Measurements from ENCODE around the gene SPATA31C2. TPM values are rescaled to one million over a fixed set of nuclear protein-coding genes. Genes with fewer than 3 reads are reported as not detected.
"Not testable (repeated sequence)": the region's sequence is repeated elsewhere in the genome, so short reads cannot be mapped to it uniquely, and the experiment has no call there.

Gene SPATA31C2
- not detected for total RNA-seq

DNA sequence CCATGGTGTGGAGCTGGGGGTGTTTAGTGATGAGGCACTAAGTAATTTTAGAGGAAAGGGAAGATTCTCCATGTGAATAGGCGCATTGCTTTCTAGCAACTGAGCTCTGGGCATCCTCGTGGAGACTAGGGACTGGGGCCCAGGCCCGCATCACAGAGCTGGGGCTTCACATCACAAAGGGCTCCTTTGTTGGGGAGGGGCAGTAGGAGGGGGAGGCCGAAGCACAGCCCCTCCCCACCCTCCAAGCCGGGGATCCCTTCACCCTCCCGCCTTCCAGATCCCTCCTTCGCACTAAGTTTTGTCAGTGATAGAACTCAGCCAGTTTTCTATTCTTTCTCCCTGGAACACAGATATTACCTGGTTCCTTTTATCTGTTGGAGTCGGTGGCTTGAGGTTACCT is at the start of gene SPATA31C2:
Gene SPATA31C2 (minus strand): TSS at position 101 of the 400 bp plus-strand sequence. CDS start 29 bp downstream, at position 72.
- DNase-seq (ENCODE audit: low spot score); intact Hi-C loops (cut with DNase I); ATAC-seq: not testable (repeated sequence)

DNA sequence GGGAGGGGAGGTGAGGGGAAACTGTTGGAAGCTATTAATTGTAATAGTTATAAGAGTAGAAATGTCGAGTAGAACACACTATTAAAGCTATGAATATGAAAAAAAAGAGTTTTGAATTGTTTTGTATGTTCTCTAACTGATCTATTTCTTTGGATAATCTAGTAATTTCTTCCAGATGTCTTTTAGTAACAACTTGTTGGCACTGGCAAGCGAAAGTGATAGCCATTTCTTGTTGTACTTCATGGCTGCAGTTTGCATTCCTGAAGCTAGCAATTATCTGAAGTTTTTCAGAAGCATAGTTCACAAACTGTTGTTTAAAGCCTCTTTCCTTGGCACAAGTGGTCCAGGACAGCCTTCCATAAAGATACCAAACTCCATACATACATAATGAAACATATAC is 49.4 kb upstream of the SPATA31C2 start:
- ATAC-seq (no peak), DNase-seq (ENCODE audit: low spot score) (no peak)
- intact Hi-C loops (cut with DNase I): no loop called here

DNA sequence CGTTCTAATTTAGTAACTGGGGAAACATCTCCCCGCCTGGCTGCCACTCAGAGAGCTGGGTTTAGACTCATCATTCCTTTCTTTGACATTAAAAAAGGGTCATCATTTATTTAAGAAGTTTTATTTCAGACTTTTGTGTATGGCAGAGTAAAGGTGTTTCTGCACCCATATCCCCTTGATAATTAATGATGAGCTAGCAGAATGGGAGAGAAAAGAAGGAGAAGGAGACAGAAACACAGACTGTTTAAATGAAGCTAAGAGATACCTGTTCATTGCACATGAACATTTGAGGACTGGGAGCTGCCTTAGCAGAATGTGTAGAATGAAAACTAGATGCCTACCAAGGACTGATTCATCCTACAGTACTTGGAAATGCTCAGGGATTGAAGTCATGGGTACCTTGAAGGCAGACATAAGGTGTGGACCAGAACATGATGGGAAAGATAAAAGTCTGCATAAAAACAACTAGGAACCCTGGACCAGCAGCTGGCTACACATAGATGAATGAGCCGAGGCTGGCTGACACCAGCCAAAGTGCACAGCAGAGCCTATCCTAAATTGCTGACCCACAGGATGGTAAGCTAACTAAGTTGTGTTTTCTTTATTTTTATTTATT is 48.3 kb upstream of the SPATA31C2 start:
- no peak for DNase-seq (ENCODE audit: low spot score)
- no peak for ATAC-seq
- intact Hi-C loops (cut with DNase I): no loop called here

DNA sequence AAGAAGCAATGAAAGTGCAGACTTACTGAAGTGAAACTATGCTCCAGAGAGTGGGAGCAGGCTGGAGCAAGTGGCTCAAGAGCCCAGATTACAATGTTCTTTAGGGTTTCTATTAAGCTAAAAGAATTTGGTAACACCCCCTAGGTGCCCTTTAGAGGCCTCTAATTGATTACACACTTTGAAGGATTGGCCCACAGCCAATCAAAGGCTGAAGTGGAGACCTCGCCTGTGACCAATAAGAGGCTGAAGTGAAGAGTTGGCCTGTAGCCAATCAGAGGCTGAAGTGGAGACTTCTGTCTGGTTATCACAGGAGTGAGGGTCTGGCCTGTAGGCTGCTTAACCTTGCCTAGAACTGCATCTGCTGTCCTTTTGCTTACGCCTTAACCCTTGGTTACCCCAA is 46.7 kb upstream of the SPATA31C2 start:
- intact Hi-C loops (cut with DNase I): no loop called here
- ATAC-seq (no peak), DNase-seq (ENCODE audit: low spot score) (no peak)

DNA sequence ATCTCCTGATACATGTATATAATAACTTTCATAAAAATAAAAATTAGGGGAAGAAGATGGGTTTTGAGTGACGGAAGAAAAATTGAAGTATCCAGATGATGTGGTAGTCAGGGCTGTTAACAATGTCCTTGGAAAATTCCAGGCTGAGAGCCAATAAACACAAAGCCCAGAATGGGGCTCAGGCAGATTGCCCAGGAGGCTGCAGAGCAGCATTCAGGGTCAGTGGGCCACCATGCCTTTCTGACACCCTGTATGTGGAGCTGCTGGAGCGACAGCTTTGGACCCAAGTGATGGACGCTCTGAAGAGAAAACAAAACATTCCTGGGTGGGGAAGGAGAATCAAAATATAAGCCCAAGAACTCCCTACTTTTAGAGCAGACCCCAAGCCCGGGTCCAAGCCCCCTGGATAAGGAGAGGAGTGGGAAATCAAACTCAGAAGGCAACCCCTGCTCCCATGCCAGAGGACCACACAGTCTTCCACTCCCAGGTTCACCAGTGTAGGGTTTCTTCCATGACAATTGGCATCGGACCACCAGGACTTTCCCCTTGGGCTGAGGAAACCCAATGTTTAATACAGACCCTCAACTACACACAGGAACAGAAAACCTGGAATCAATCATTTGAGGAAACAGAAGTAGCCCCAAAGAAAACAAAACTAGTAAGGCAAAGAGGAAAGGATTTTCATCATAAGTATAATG is 45.7 kb upstream of the SPATA31C2 start:
- intact Hi-C loops (cut with DNase I): no loop called here
- DNase-seq (ENCODE audit: low spot score): no peak
- ATAC-seq: peak; percentile 70

DNA sequence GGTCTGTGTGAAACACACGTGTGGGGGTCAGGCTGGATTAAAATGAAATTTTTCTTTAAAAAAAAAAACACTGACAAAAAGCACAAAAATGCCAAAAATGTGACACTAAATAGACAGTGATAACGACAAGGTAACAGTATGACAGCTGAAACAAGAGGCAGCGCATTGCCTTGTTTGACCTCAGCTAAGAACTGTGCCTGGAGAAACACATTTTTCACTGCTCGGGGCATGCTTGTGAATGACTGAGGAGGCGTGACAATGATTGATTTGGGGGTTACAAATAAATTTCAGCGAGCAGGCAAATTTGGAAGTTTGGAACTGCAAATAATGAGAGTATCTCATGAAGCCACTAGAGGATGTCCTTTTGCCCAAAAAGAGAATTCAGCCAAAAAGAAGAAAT is 44.2 kb upstream of the SPATA31C2 start:
- intact Hi-C loops (cut with DNase I): no loop called here
- ATAC-seq: no peak
- DNase-seq (ENCODE audit: low spot score): no peak

DNA sequence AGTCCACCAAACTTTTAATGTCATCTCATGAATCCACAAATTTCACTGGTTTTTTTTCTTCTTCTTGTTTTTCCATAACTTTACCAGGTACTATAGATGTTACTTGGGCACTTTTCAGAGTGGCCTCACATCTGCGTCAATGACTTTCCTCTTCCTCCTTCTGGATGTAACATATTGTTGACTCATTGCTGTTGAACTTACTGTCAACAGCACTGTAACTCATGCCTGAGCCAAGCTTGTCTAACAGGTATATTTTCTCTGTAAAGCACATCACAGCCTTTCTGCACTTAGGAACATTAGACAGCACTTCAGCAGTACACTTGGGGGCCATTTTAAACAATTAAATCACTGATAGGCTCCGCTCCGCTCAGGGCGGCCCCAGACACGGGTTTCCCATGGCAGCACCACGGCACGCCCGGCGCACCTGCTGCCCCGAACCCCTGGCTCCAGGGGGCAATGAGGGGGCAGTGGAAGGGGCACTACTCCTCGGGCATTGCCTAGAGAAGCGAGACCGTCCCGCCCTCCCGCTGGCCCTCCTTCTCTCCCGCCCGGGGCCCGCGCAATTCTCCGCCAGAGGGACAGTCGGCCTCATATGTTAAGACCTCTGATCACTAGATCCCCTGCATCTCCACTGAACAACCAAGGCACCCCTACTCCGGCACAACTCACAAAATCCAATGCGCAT is 41.9 kb upstream of the SPATA31C2 start:
- ATAC-seq: no peak

DNA sequence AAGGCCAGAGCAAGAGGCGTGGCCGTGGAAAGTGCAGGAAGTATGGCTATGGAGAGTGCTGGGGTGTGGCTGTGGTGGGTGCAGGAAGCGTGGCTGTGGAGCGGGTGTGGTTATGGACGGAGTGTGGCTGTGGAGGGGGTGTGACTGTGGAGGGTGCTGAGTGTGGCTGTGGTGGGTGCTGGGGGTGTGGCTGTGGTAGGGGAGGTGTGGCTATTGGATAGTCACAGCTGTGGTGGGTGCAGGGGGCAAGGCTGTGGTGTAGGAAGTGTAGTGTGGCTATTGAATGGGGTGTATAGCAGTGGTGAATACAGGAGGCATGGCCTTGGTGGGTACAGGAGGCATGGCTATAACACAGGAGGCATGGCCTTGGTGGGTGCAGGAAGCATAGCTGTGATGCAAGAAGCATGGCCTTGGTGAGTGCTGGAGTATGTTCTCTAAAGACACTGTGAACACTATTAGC is 40.8 kb upstream of the SPATA31C2 start:
- ATAC-seq (peak; percentile 36), DNase-seq (ENCODE audit: low spot score) (no peak)
- intact Hi-C loops (cut with DNase I): no loop called here

More for the DNA sequence above, 41.9 kb upstream of the SPATA31C2 start:
- intact Hi-C loops (cut with DNase I): no loop called here
- no peak for DNase-seq (ENCODE audit: low spot score)

DNA sequence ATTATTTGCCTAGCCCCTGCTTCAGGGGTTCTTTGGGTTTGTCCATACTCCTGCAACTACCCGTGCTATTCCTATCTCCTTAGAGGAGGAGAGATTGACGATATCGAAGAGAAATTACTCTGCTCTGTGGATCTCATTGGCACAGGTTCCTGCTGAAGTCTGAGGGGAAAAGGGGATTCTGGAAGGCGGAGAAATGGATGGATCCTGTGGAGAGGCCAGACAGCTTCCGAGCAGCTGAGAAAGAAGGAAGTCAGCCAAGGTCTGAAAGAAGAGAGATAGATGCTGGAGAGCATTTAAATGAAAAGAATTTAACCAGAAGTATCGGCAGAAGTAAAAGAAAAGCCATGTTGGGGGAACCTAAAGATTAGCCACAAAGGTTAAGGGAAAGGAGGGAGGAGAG is 40.4 kb upstream of the SPATA31C2 start:
- ATAC-seq (no peak), DNase-seq (ENCODE audit: low spot score) (no peak)
- intact Hi-C loops (cut with DNase I): no loop called here

DNA sequence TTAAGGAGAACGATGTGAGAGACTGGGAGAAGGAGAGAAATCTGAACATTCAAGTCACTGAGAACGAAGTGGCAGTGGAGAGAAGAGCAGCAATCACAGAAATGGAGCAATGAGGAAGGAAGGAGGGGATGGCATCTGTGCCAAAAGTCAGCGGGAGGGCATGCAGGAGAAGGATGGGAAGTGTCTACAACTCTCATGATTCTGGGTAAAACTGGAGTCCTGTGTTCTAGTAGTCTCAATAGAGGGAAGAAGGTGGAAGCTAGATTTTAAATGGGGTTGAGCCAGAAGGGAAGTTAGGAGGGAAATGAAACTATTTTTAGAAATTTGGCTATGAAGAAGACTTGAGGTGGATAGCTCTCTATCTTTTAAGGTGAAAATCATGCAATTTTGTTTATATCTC is 39.1 kb upstream of the SPATA31C2 start:
- DNase-seq (ENCODE audit: low spot score) (no peak), ATAC-seq (no peak)
- intact Hi-C loops (cut with DNase I): no loop called here

DNA sequence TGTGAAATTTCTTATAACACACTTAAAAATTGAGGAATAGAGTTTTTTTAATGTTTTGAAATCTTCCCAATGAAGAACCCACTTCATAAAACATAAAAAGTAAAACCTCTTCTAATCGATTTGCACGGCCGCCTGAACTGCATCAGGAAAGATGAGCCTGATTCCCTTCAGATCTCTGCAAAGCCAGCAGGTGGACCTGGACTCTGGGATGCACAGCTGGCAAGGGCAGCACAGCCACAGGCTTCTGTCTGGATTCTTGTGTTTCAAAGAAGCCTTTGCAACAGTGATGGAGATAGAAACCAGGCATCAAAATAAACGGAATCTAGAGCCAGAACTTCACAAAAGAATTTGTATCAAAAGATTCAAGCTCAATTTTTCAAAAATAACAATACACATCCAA is 36.0 kb upstream of the SPATA31C2 start:
- intact Hi-C loops (cut with DNase I): no loop called here
- ATAC-seq: no peak
- no peak for DNase-seq (ENCODE audit: low spot score)

DNA sequence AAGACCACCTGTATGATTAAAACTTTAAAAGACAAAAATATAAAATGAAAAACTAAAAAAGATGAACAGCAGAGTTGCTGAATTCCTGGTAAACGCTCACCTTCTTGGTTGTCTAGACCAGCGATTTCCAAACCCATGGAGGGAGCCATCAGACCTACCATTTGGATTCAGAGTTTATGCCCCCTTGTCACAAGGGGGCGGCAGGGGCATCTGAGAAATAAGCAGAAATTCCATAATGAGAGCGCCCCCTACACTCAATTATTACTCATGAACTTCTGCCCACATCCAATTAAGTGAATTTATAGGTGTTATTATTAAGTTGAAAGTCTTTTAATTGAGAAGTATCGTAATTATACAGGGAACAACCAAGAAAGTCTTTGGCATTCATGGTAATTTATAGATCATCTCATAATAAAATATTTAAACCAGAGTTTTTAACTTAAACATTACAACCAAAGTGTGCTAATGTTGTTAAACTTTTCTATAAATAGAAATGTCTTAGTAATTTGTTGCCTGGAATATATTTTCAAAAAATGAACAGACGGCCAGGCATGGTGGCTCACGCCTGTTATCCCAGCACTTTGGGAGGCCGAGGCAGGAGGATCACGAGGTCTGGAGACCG is 35.2 kb upstream of the SPATA31C2 start:
- no peak for ATAC-seq
- DNase-seq (ENCODE audit: low spot score): no peak
- intact Hi-C loops (cut with DNase I): no loop called here

DNA sequence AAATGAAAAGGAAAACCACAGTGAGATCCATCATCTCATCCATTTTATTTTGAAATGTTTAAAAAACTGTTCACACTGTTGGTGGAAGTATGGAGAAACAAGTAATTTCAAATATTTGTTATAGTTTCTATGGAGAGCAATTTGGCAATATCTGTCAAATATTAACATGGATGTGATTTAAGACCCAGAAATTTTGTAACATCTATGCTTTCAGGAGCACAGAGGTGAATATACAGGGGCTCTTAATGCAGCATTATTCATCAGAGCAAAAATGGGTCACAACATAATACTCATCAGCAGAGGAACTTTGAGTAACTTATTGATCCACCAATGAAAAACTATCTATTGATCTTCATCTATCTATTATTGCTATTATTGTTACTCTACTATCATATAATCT is 31.4 kb upstream of the SPATA31C2 start:
- intact Hi-C loops (cut with DNase I): no loop called here
- DNase-seq (ENCODE audit: low spot score) (no peak), ATAC-seq (no peak)

DNA sequence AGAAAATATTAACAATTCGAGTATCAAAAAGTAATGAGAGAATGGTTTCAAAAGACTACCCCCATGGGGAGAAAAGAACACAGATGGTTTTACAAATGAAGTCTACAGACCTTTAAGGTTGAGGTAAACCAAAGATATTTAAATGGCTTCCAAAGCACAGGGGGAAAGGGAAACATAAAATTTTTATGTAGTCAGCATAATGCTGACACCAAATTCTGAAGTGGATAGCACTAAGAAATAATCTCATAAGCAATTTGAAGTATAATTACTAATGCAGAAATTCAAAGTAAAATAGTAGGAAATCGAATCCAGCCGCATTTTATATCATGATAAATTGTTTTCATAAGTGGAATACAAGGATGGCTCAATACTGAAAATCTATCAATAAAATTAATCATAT is 30.3 kb upstream of the SPATA31C2 start:
- ATAC-seq (no peak), DNase-seq (ENCODE audit: low spot score) (no peak)
- intact Hi-C loops (cut with DNase I): no loop called here

DNA sequence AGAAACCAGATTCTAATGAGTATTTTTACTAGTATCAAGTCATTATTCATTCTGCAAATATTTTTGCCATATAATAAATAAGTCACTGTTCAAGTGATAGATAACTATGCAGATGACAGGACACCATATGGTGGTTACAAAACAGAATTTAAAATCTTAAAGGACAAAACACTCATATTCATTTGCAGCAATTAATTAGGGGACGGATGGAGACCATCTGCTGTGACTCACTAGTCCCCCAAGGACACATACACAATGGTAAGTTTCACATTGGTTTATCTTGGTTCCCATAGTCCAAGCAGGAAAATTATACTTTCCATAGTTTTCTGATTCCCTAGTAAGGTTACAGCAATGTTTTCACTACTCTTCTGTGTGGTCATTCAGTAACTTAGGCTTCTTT is 28.4 kb upstream of the SPATA31C2 start:
- ATAC-seq (no peak), DNase-seq (ENCODE audit: low spot score) (no peak)
- intact Hi-C loops (cut with DNase I): no loop called here

DNA sequence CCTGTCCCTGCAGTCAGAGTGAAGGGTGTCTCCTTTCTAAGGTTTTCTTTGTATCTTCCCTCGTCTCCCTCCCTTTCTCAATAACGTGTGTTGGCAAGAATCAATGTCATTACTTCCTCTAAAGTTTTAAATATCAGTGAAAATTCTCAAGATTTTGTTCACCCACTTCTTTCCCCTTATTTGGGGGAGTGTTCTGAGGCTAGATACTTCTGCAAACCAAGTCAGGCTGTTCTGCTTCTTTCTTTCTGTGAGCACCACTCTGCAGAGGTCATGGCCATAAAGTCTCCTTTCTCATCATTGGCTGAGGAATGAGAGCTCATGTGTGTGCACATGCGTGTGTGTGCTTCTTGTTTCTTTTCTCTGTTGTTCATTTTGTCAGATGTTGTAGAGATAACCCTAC is 26.6 kb upstream of the SPATA31C2 start:
- ATAC-seq: no peak
- DNase-seq (ENCODE audit: low spot score): no peak
- intact Hi-C loops (cut with DNase I): no loop called here

DNA sequence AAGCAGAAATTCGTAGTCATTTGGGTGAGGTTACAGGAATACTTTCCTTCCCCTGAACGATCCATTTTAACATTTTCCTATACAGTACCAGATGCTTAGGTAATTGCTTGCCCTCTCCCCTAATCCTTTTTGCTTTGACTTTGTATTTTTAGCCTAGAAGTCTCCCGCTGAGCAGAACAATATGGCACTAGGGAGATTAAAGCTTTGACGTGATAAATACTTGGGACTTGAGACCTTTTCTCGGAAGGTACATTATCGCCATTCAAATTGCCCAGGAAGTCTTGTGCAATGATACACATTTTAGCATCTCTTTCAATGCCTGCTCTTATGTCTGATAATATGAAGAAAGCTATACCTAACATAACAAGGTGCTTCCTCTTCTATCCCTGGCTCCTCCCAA is 22.9 kb upstream of the SPATA31C2 start:
- intact Hi-C loops (cut with DNase I): no loop called here
- no peak for DNase-seq (ENCODE audit: low spot score)
- no peak for ATAC-seq

DNA sequence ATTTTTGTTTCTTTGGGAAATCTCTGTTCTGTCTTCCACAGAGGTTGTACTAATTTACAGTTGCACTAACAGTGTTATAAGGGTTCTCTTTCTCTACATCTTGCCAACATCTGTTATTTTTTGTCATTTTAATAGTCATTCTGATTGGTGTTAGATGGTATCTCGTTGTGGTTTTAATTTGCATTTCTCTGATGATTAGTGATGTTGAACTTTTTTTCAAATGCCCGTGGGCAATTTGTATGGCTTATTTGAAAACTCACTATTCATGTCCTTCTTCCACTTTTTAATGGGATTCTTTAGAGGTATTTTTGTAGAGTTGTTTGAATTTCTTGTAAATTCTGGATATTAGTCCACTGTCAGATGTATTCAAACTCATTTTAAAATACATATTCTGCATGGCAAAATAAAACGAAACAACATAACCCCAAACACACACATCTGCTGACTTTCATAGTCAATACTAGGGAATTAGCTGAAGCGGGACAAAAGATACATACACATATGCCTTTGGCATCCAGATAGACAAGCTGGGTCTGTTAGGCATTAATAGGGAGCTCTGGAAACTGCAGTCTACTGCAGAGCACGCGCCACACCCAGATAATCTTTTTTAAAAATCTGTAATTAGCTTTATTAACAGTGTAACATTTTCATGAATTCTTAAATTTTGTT is 5.8 kb upstream of the SPATA31C2 start:
- intact Hi-C loops (cut with DNase I): no loop called here
- no peak for ATAC-seq
- DNase-seq (ENCODE audit: low spot score): no peak

DNA sequence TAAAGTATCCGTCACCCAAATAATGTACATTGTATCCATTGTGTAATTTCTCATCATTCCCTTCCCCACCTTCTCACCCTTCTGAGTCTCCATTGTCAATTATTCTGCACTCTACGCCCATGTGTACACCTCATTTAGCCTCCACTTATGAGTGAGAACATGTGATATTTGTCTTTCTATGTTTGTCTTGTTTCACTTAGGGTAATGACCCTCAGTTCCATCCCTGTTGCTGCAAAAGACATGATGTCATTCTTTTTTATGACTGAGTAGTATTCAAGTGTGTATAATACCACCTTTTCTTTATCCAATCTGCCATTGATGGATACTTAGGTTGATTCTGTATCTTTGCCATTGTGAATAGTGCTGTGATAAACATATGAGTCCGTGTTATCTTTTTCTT is 4.9 kb upstream of the SPATA31C2 start:
- intact Hi-C loops (cut with DNase I): no loop called here
- no peak for DNase-seq (ENCODE audit: low spot score)
- ATAC-seq: no peak
